Mesodermal cell (in vitro differentiated cells): Measurements from ENCODE around the gene TTC7B.

Experiments
- H3K27ac ChIP-seq: 2 replicates; pipeline ENCODE4 v1.7.0; 2013; ENCODE audit warnings: mild to moderate bottlenecking, low read depth, low read length, moderate library complexity; ENCODE audit not compliant: severe bottlenecking
- H3K36me3 ChIP-seq: 2 replicates; pipeline ENCODE4 v1.7.1; 2013; ENCODE audit warnings: mild to moderate bottlenecking, low read length, moderate library complexity; ENCODE audit not compliant: control insufficient read depth, insufficient read depth
- H3K4me1 ChIP-seq: one replicate; pipeline ENCODE4 v1.7.1; 2013; ENCODE audit warnings: mild to moderate bottlenecking, low read length; ENCODE audit not compliant: insufficient read depth, control insufficient read depth, poor library complexity, severe bottlenecking
- H3K4me3 ChIP-seq: 2 replicates; pipeline ENCODE4 v1.7.0; 2013; ENCODE audit warnings: low read length, control low read depth, mild to moderate bottlenecking; ENCODE audit not compliant: insufficient read depth, poor library complexity, severe bottlenecking; ENCODE audit errors: extremely low read depth
- H3K9me3 ChIP-seq: 2 replicates; pipeline ENCODE4 v1.7.1; 2013; ENCODE audit warnings: mild to moderate bottlenecking, low read length, moderate library complexity; ENCODE audit not compliant: control insufficient read depth
- WGBS, 2 experiments: methylation state at CpG; one replicate each; pipeline ENCODE4 v1.1.5; 2013; ENCODE audit warnings: missing lambda C conversion rate in 2 of 2; ENCODE audit not compliant: insufficient coverage in 2 of 2; 5-methylcytosine and 5-hydroxymethylcytosine counted together

Gene TTC7B

DNA sequence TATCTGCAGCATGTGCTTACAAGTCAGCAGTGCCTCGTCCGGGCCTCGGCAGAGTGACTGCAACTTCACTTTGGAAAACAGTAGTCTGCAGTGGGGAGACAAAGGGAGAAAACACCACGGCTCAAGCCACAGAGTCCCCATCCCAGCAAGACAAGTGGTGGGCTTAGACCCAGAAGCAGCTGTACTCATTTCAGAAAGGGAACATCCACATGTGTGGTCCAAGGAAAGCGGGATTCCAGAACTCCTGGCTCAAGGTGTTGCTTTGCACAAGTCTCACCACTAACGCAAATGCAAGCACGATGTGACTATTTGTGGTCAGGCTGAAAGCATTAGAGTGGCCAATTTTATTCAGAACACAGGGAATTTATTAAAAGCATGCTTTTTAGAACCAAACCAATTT, 198.3 kb downstream of the TTC7B start:
- no peak overlapping the region for H3K27ac ChIP-seq
- no peaks in the 10 kb centered on the region for H3K9me3 ChIP-seq
- no peak overlapping the region for H3K4me3 ChIP-seq
- 88 to 97% methylated on average over 6 to 7 of the region's 7 CpGs for WGBS, 2 experiments
- H3K4me1 ChIP-seq = peaks cover 38% of the 10 kb centered on the region
- peaks cover 18% of the 10 kb centered on the region for H3K36me3 ChIP-seq

- H3K4me1 ChIP-seq = peaks cover 46% of the 10 kb centered on the region
- peak overlapping the region; percentile 26 for H3K4me3 ChIP-seq
- H3K27ac ChIP-seq = peak overlapping the region; percentile 69
- WGBS, 2 experiments = 13 to 27% methylated on average over 3 to 4 of the region's 7 CpGs
- no peaks in the 10 kb centered on the region for H3K9me3 ChIP-seq
- peaks cover 18% of the 10 kb centered on the region for H3K36me3 ChIP-seq
These were observed 199.3 kb downstream of the TTC7B start for GRCh38 chr14:90616881-90617280.

- Histone ChIP-seq H3K4me3 (peak overlapping the region; percentile 26), H3K27ac (peak overlapping the region; percentile 69), H3K36me3 (peaks cover 18% of the 10 kb centered on the region), H3K4me1 (peaks cover 48% of the 10 kb centered on the region), H3K9me3 (no peaks in the 10 kb centered on the region)
- 26 to 33% methylated on average over 7 to 9 of the region's 10 CpGs for WGBS, 2 experiments
These were observed 199.9 kb downstream of the TTC7B start for GRCh38 chr14:90616313-90616712.

DNA sequence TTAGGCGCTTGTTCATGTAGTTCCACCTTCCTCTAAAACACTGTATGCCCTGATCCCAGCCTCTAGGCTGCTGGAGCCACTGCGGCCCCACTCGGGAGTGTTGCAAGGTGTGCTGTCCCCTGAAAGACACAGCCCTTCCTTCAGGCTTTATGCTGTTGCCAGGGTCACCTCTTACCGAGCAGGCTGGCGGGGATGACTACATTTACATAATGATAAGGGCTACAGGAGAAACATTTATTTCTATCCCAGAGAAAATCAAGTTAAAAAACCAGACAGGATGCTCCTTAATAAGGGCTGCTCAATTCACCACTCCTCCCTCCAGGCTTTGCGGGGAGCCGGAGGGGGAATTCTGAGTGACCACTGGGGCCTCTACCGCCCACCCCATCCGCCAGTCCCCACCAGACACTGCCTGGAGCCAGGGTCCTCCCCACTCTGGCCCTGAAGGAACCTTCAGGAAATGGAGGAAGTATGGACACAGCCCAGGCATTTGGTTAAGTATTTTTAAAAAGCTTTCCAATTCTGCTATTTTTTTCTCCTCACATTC, 200.6 kb downstream of the TTC7B start:
- Histone ChIP-seq H3K4me1 (peaks cover 48% of the 10 kb centered on the region), H3K27ac (peak overlapping the region; percentile 63), H3K9me3 (no peaks in the 10 kb centered on the region), H3K36me3 (peaks cover 12% of the 10 kb centered on the region), H3K4me3 (peak overlapping the region; percentile 26)
- WGBS, 2 experiments = 68 to 80% methylated on average over 2 to 5 of the region's 9 CpGs

DNA sequence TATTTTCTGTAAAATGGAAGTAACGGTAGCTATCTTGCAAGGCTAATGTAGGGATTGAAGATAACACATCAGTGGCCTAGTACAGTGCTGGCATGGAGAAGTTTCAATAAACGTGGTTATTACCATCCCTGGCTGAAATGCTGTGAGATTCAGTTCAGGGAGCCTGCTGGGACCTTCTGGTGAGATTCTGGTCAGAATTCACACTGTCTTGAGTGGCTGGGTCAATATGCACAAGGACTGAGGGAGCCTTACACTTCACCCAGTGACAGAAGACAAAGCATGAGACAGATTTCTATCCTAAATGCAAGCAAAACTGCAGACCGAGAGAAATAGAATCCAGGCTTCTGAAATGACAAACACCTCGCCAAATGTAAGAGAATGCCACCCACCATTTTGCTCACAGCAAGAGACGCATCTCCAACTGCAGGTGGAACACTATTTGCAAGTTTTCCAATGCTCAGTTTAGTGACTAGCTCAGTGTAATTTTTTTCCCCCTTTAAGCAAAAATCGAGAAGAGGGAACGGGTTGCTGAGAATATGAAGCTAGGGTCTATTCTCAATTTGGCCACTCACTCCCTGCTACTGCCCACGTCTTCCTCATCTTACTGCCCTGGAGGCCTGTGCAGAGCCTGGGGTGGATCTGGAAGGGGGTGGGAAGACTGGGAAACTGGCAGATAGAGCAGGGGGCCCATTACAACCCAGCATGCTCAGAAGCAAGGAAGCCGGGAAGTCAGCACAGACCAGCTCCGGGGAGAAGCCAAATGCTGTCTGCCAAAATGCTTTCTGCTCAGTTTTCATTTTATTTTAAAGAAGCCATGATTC, 201.3 kb downstream of the TTC7B start:
- H3K4me1 ChIP-seq = peaks cover 48% of the 10 kb centered on the region
- peaks cover 18% of the 10 kb centered on the region for H3K36me3 ChIP-seq
- H3K9me3 ChIP-seq = no peaks in the 10 kb centered on the region
- no peak overlapping the region for H3K4me3 ChIP-seq
- WGBS, 2 experiments = 82 to 88% methylated on average over 7 to 8 of the region's 10 CpGs
- H3K27ac ChIP-seq = peak overlapping the region; percentile 63

DNA sequence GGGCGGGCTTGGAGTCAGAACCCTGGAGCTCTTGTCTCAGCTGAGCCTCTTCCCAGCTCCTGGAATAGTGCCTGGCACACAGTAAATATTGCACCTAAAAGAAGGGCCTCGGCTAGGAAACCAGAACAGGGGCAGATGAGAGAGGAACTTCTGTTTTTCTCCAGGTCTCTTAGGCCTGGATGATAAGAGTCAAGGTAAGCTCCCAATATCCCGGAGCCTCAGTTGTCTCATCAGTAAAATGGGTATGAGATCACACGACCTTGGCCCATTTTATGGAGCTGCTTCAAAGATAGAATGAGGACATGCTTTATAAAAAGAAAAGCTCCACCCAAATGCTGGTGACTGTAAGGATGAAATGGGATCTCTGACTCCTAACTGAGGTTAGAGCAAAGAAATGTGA, 202.2 kb downstream of the TTC7B start:
- peaks cover 21% of the 10 kb centered on the region for H3K36me3 ChIP-seq
- 100% methylated on average over 3 of the region's 4 CpGs for WGBS, 2 experiments
- H3K9me3 ChIP-seq = no peaks in the 10 kb centered on the region
- H3K4me1 ChIP-seq = peaks cover 48% of the 10 kb centered on the region
- H3K27ac ChIP-seq = no peak overlapping the region
- no peak overlapping the region for H3K4me3 ChIP-seq

GRCh38 chr14:90613453-90613852, 202.8 kb downstream of the TTC7B start:
- Histone ChIP-seq H3K9me3 (no peaks in the 10 kb centered on the region), H3K4me1 (peaks cover 47% of the 10 kb centered on the region), H3K27ac (no peak overlapping the region), H3K4me3 (no peak overlapping the region), H3K36me3 (peaks cover 21% of the 10 kb centered on the region)
- WGBS, 2 experiments = 100% methylated on average over 2 to 3 of the region's 3 CpGs

GRCh38 chr14:90612801-90613200, 203.4 kb downstream of the TTC7B start:
- no peak overlapping the region for H3K4me3 ChIP-seq
- WGBS, 2 experiments = 96 to 100% methylated on average over 3 of the region's 3 CpGs

DNA sequence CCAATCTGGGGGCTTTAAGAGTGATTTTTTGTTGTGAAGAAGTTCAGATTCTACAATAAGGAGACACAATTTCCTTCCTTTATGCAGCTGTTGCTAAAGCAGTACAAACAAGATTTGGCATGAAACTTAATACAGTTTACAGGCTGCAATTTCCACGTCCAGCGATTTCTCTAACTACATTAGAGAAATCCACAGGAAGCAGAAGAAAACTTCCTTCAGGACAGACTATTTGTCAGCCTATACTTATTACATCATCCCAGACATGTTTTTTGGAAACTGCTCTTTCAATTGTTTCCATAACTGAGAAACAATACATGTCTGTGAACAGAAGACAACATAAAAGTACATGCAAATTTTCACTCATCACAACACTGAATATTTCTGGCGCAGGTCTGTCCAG, 204.3 kb downstream of the TTC7B start:
- Histone ChIP-seq H3K27ac (no peak overlapping the region), H3K9me3 (no peaks in the 10 kb centered on the region), H3K4me3 (no peak overlapping the region), H3K36me3 (peaks cover 15% of the 10 kb centered on the region), H3K4me1 (peaks cover 33% of the 10 kb centered on the region)
- 92 to 100% methylated on average over 3 of the region's 3 CpGs for WGBS, 2 experiments

More at GRCh38 chr14:90612801-90613200, 203.4 kb downstream of the TTC7B start:
- no peak overlapping the region for H3K27ac ChIP-seq
- H3K4me1 ChIP-seq = peaks cover 40% of the 10 kb centered on the region
- peaks cover 18% of the 10 kb centered on the region for H3K36me3 ChIP-seq
- no peaks in the 10 kb centered on the region for H3K9me3 ChIP-seq

DNA sequence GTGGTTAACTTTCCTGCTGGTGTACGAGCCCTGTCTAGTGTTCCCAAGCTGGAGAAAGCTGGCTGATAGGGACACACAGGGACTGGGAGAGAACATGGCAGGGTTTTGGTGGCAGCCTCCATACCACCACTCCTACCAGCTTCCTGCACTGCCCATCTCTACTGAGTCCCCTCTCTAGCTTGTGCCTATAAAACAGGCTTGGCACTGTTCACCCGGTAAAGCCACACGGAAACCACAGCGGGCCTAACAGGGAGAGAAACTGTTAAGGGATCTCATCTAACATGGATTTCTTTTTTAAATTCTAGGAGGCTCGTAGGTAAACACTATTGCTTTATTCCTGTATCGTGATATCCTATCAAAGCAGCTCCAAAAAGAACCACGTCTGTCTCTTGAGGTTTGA, 204.7 kb downstream of the TTC7B start:
- Histone ChIP-seq H3K9me3 (no peaks in the 10 kb centered on the region), H3K27ac (no peak overlapping the region), H3K4me1 (peaks cover 29% of the 10 kb centered on the region), H3K4me3 (no peak overlapping the region), H3K36me3 (peaks cover 15% of the 10 kb centered on the region)
- 91 to 100% methylated on average over 3 to 6 of the region's 7 CpGs for WGBS, 2 experiments
